PC-9 (cell line): ENCODE data around the gene MST1. TPM values are rescaled to one million over a fixed set of nuclear protein-coding genes. Genes with fewer than 3 reads are reported as not detected.

Experiments
- BruUV-seq: library from RNA; stranded (reverse); fragments of 400-500 nt; replicated peaks from 2 replicates; lab custom pipeline; 2021; lab: Mats Ljungman, UMichigan
- CTCF ChIA-PET: fragments of 300-600 bp; sonication (Branson Sonifier 250); formaldehyde crosslinking; loops from one replicate; lab custom pipeline; 2022; ENCODE audit warnings: antibody characterized with exemption; lab: Charles Lee
- POLR2A ChIA-PET: fragments of 300-600 bp; sonication (Branson Sonifier 250); formaldehyde crosslinking; loops from one replicate; lab custom pipeline; 2022; ENCODE audit warnings: antibody characterized with exemption; ENCODE audit not compliant: unreplicated experiment; lab: Charles Lee
- DNase-seq, 2 experiments: peaks; one replicate each; pipeline versions ENCODE4 v3.0.0 to v3.0.0-alpha.2; 2015 to 2022; ENCODE audit warnings: mixed read lengths in 1 of 2
- H2AFZ ChIP-seq: fragments of 200-600 bp; sonication (generic); 2 replicates; pipeline ENCODE4 v1.8.1; 2017; ENCODE audit warnings: antibody characterized with exemption
- H3F3A ChIP-seq: fragments of 200-600 bp; sonication (generic); 2 replicates; pipeline ENCODE4 v1.8.1; 2017; ENCODE audit warnings: antibody characterized with exemption, mild to moderate bottlenecking, low read depth; ENCODE audit not compliant: insufficient read depth
- H3K27ac ChIP-seq: fragments of 200-600 bp; sonication (generic); 2 replicates; pipeline ENCODE4 v1.6.1; 2016; ENCODE audit warnings: mixed run types
- H3K27me3 ChIP-seq: fragments of 200-600 bp; sonication (generic); 2 replicates; pipeline ENCODE4 v1.6.1; 2016; ENCODE audit warnings: low read depth, mixed run types; ENCODE audit not compliant: insufficient read depth
- H3K36me3 ChIP-seq: fragments of 200-600 bp; sonication (generic); 2 replicates; pipeline ENCODE4 v1.6.1; 2016; ENCODE audit warnings: low read depth, mixed run types
- H3K4me1 ChIP-seq: fragments of 200-600 bp; sonication (generic); replicated peaks from 2 replicates; pipeline ENCODE4 v1.6.1; 2016; ENCODE audit warnings: mixed run types; ENCODE audit not compliant: insufficient read depth
- H3K4me2 ChIP-seq: fragments of 200-600 bp; sonication (generic); 2 replicates; pipeline ENCODE4 v1.6.1; 2017; ENCODE audit warnings: mixed run types
- H3K4me3 ChIP-seq: fragments of 200-600 bp; sonication (generic); 2 replicates; pipeline ENCODE4 v1.6.1; 2016; ENCODE audit warnings: mixed run types
- H3K79me2 ChIP-seq: fragments of 200-600 bp; sonication (generic); 2 replicates; pipeline ENCODE4 v1.6.1; 2017; ENCODE audit warnings: low read depth, mixed run types
- H3K9me2 ChIP-seq: fragments of 200-600 bp; sonication (generic); 2 replicates; pipeline ENCODE4 v1.8.1; 2017; ENCODE audit warnings: mild to moderate bottlenecking; ENCODE audit not compliant: insufficient read depth
- H3K9me3 ChIP-seq: fragments of 200-600 bp; sonication (generic); 2 replicates; pipeline ENCODE4 v1.8.1; 2016; ENCODE audit warnings: low read depth; ENCODE audit not compliant: insufficient read depth
- H4K20me1 ChIP-seq: fragments of 200-600 bp; sonication (generic); 2 replicates; pipeline ENCODE4 v1.8.1; 2017; ENCODE audit not compliant: insufficient read depth
- CTCF ChIP-seq: fragments of 200-600 bp; sonication (generic); conservative IDR thresholded peaks from 2 replicates; pipeline ENCODE4 v1.6.1; 2017; ENCODE audit warnings: mixed run types, antibody characterized with exemption, mild to moderate bottlenecking, moderate library complexity
- EZH2 ChIP-seq: fragments of 200-600 bp; sonication (generic); IDR thresholded peaks from 2 replicates; pipeline ENCODE4 v1.8.0; 2017; ENCODE audit warnings: antibody characterized with exemption, low read depth
- intact Hi-C: fragments of 100-400 bp; cut with micrococcal nuclease; formaldehyde crosslinking; loops from one replicate; pipeline ENCODE4 v1.10.0; 2022; ENCODE audit not compliant: unreplicated experiment
- total RNA-seq: library from RNA; stranded (reverse); gene quantifications from 2 replicates; pipeline ENCODE4 v1.2.3, GENCODE V29; 2021

The MST1 gene
- total RNA-seq, 1 experiment from 2014 or later = 10.4 TPM

- POLR2A ChIA-PET = no interaction called here
- Histone ChIP-seq H3K9me3 (no peaks in the 10 kb centered on the region), H3K4me3 (no peak overlapping the region), H3K4me1 (no peaks in the 10 kb centered on the region), H4K20me1 (no peaks in the 10 kb centered on the region), H3K27ac (no peak overlapping the region), H3F3A (no peaks in the 10 kb centered on the region), H3K9me2 (no peaks in the 10 kb centered on the region), H3K4me2 (no peak overlapping the region), H3K27me3 (no peaks in the 10 kb centered on the region), H3K36me3 (no peaks in the 10 kb centered on the region), H2AFZ (no peak overlapping the region), H3K79me2 (no peaks in the 10 kb centered on the region)
- intact Hi-C loops = loop anchor here (1.0 to 10.0 kb wide), 3 partner anchors 135 to 481 kb away; no protein-coding TSS in a partner anchor
- CTCF ChIA-PET = no interaction called here
- DNase-seq = no peak
- no peak for TF ChIP-seq EZH2
- TF ChIP-seq CTCF = no peak
- no TSS peak for BruUV-seq
Measured at GRCh38 chr3:49703956-49704355, 14.7 kb upstream of the MST1 start.

GRCh38 chr3:49703443-49703927 lies 14.2 kb upstream of the MST1 start:
- no peak overlapping the region for H2AFZ ChIP-seq
- DNase-seq = peak in 1 of 2 experiments; percentile 77
- CTCF ChIA-PET = interaction anchor here (0.6 kb wide), 1 partner anchor 304 kb away, joined by 6 read pairs; no protein-coding TSS in a partner anchor

DNA sequence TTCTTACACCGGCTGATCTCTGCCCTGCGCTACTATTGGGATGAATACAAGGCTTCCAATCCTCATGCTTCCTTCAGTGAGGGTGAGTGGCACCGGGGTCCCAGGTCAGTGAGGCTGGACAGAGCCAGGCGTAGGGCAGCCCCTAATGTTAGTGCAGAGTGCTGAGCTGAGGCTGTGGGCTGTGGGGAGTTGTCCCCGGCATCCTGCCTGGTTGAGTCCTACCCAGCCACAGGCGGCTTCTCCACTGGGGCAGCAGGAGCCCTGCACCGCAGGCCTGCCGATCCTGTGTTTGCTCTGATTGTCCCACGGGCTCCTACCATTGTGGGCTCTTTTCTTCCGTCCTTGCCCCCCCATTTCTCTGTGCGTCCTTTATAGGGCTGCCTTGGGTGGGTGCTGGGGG lies 13.4 kb upstream of the MST1 start:
- no peak for TF ChIP-seq EZH2
- no peak for TF ChIP-seq CTCF
- CTCF ChIA-PET = no interaction called here
- H3K27ac ChIP-seq = no peak overlapping the region

More at GRCh38 chr3:49703443-49703927, 14.2 kb upstream of the MST1 start:
- Histone ChIP-seq H3K4me2 (no peak overlapping the region), H3K9me2 (no peaks in the 10 kb centered on the region), H3K9me3 (no peaks in the 10 kb centered on the region), H3K4me3 (no peak overlapping the region), H3F3A (no peaks in the 10 kb centered on the region), H3K36me3 (no peaks in the 10 kb centered on the region), H3K4me1 (no peaks in the 10 kb centered on the region), H3K27me3 (no peaks in the 10 kb centered on the region), H3K79me2 (no peaks in the 10 kb centered on the region), H3K27ac (no peak overlapping the region), H4K20me1 (no peaks in the 10 kb centered on the region)
- intact Hi-C loops = loop anchor here (1.0 to 10.0 kb wide), 3 partner anchors 136 to 481 kb away; no protein-coding TSS in a partner anchor
- POLR2A ChIA-PET = no interaction called here
- no TSS peak for BruUV-seq
- TF ChIP-seq EZH2 (no peak), CTCF (peak; percentile 75)

More for the DNA sequence above, 13.4 kb upstream of the MST1 start:
- no peaks in the 10 kb centered on the region for H3K27me3 ChIP-seq
- H2AFZ ChIP-seq = no peak overlapping the region
- no peaks in the 10 kb centered on the region for H3F3A ChIP-seq
- POLR2A ChIA-PET = no interaction called here
- no peak overlapping the region for H3K4me3 ChIP-seq
- H3K79me2 ChIP-seq = no peaks in the 10 kb centered on the region
- intact Hi-C loops = loop anchor here (1.0 to 10.0 kb wide), 3 partner anchors 137 to 482 kb away; no protein-coding TSS in a partner anchor
- no peaks in the 10 kb centered on the region for H4K20me1 ChIP-seq
- H3K4me1 ChIP-seq = no peaks in the 10 kb centered on the region
- no peak for DNase-seq
- H3K36me3 ChIP-seq = no peaks in the 10 kb centered on the region
- no TSS peak for BruUV-seq
- H3K9me2 ChIP-seq = no peaks in the 10 kb centered on the region
- H3K4me2 ChIP-seq = no peak overlapping the region
- no peaks in the 10 kb centered on the region for H3K9me3 ChIP-seq
